Skeletal muscle tissue (tissue), 4 donors: Measurements from ENCODE around the gene ARRDC2. TPM values are rescaled to one million over a fixed set of nuclear protein-coding genes. Genes with fewer than 3 reads are reported as not detected.
A peak's percentile ranks its signal among the peaks of the same experiment; 100 is the strongest.

Source experiments
- H3K27ac ChIP-seq: one replicate; pipeline ENCODE4 v1.7.0; 2013; ENCODE audit warnings: mild to moderate bottlenecking, low read depth, low read length, inconsistent platforms
- H3K27me3 ChIP-seq, 3 donors: one replicate each; pipeline ENCODE4 v1.7.0; 2013; ENCODE audit warnings: low read length in 3 of 3; ENCODE audit not compliant: control insufficient read depth in 3 of 3, insufficient read depth in 3 of 3
- H3K36me3 ChIP-seq, 3 donors: one replicate each; pipeline ENCODE4 v1.7.0; 2013; ENCODE audit warnings: low read length in 3 of 3; ENCODE audit not compliant: control insufficient read depth in 3 of 3, insufficient read depth in 3 of 3
- H3K4me1 ChIP-seq, 3 donors: one replicate each; pipeline ENCODE4 v1.7.0; 2013; ENCODE audit warnings: low read length in 3 of 3, mild to moderate bottlenecking in 3 of 3; ENCODE audit not compliant: control insufficient read depth in 3 of 3, insufficient read depth in 3 of 3
- H3K4me3 ChIP-seq, 3 donors: one replicate each; pipeline ENCODE4 v1.7.0; 2013; ENCODE audit warnings: low read length in 3 of 3
- H3K9ac ChIP-seq, 3 donors: one replicate each; pipeline ENCODE4 v1.7.0; 2013; ENCODE audit warnings: low read length in 3 of 3, mild to moderate bottlenecking in 3 of 3, moderate library complexity in 2 of 3, low read depth in 1 of 3
- H3K9me3 ChIP-seq, 3 donors: one replicate each; pipeline ENCODE4 v1.7.0; 2013; ENCODE audit warnings: low read length in 3 of 3; ENCODE audit not compliant: control insufficient read depth in 3 of 3
- total RNA-seq: library from RNA; depleted of rRNA; stranded (reverse); fragments of >200 nt; gene quantifications from one replicate; pipeline ENCODE4 v1.2.3, GENCODE V29; 2014
- donor health status: Osteomylitis.

ARRDC2 gene
- 5.7 TPM for total RNA-seq

- H3K4me3 ChIP-seq: peak within 1 kb of the TSS; percentile 93 to 99 (median 95)
- peaks cover 29 to 40% (median 30%) of the 10 kb centered on the region in 3 donors for H3K36me3 ChIP-seq
- no peaks in the 10 kb centered on the region for H3K9me3 ChIP-seq
- H3K4me1 ChIP-seq: peaks cover 32 to 58% (median 50%) of the 10 kb centered on the region in 3 donors
- peak within 1 kb of the TSS; percentile 92 for H3K27ac ChIP-seq
- no peaks in the 10 kb centered on the region for H3K27me3 ChIP-seq
- H3K9ac ChIP-seq: peak within 1 kb of the TSS; percentile 89 to 98 (median 94)
Measured at GRCh38 chr19:18007917-18008673, at the start of gene ARRDC2. ARRDC2 (plus strand) TSS chr19:18008170; CDS start chr19:18008311, 141 bp downstream.

- H3K9ac ChIP-seq: no peak overlapping the region
- no peak overlapping the region for H3K27ac ChIP-seq
- H3K9me3 ChIP-seq: no peaks in the 10 kb centered on the region
- peaks cover 28 to 55% (median 52%) of the 10 kb centered on the region in 3 donors for H3K27me3 ChIP-seq
- peaks cover 0 to 2% (median 0%) of the 10 kb centered on the region in 3 donors for H3K4me1 ChIP-seq
- H3K36me3 ChIP-seq: no peaks in the 10 kb centered on the region
- no peak overlapping the region for H3K4me3 ChIP-seq
Measured at GRCh38 chr19:17963936-17964691, 43.9 kb upstream of the ARRDC2 start.

- Histone ChIP-seq H3K36me3 (no peaks in the 10 kb centered on the region), H3K4me3 (no peak overlapping the region), H3K9ac (no peak overlapping the region), H3K4me1 (peaks cover 0 to 2% (median 0%) of the 10 kb centered on the region in 3 donors), H3K27me3 (peaks cover 28 to 57% (median 53%) of the 10 kb centered on the region in 3 donors), H3K9me3 (no peaks in the 10 kb centered on the region), H3K27ac (no peak overlapping the region)
Measured at GRCh38 chr19:17965370-17966128, 42.4 kb upstream of the ARRDC2 start.

- H3K4me1 ChIP-seq: peaks cover 0 to 2% (median 0%) of the 10 kb centered on the region in 3 donors
- no peak overlapping the region for H3K27ac ChIP-seq
- H3K9ac ChIP-seq: no peak overlapping the region
- H3K27me3 ChIP-seq: peaks cover 28 to 55% (median 53%) of the 10 kb centered on the region in 3 donors
- no peak overlapping the region for H3K4me3 ChIP-seq
- H3K36me3 ChIP-seq: no peaks in the 10 kb centered on the region
- no peaks in the 10 kb centered on the region for H3K9me3 ChIP-seq
Measured at GRCh38 chr19:17966129-17966483, 41.9 kb upstream of the ARRDC2 start.

GRCh38 chr19:17966550-17967256 is 41.3 kb upstream of the ARRDC2 start, which contains the start of gene KCNN1:
KCNN1 (plus strand) TSS chr19:17967107; CDS start chr19:17973889, 6,782 bp downstream.
- H3K9me3 ChIP-seq: no peaks in the 10 kb centered on the region
- H3K36me3 ChIP-seq: no peaks in the 10 kb centered on the region
- H3K4me3 ChIP-seq: no peak within 1 kb of the TSS
- H3K9ac ChIP-seq: no peak within 1 kb of the TSS
- peaks cover 28 to 53% (median 53%) of the 10 kb centered on the region in 3 donors for H3K27me3 ChIP-seq
- H3K27ac ChIP-seq: no peak within 1 kb of the TSS
- peaks cover 0 to 2% (median 0%) of the 10 kb centered on the region in 3 donors for H3K4me1 ChIP-seq

- peaks cover 28 to 46% (median 46%) of the 10 kb centered on the region in 3 donors for H3K27me3 ChIP-seq
- no peak overlapping the region for H3K4me3 ChIP-seq
- H3K36me3 ChIP-seq: no peaks in the 10 kb centered on the region
- peaks cover 0 to 2% (median 0%) of the 10 kb centered on the region in 3 donors for H3K4me1 ChIP-seq
- no peaks in the 10 kb centered on the region for H3K9me3 ChIP-seq
- no peak overlapping the region for H3K27ac ChIP-seq
- no peak overlapping the region for H3K9ac ChIP-seq
Measured at GRCh38 chr19:17967257-17968051, 40.5 kb upstream of the ARRDC2 start.

- H3K27me3 ChIP-seq: peaks cover 32 to 45% (median 44%) of the 10 kb centered on the region in 3 donors
- no peaks in the 10 kb centered on the region for H3K36me3 ChIP-seq
- H3K27ac ChIP-seq: no peak overlapping the region
- H3K4me3 ChIP-seq: no peak overlapping the region
- no peak overlapping the region for H3K9ac ChIP-seq
- H3K9me3 ChIP-seq: no peaks in the 10 kb centered on the region
- peaks cover 0 to 2% (median 0%) of the 10 kb centered on the region in 3 donors for H3K4me1 ChIP-seq
Measured at GRCh38 chr19:17968362-17968761, 39.6 kb upstream of the ARRDC2 start.

GRCh38 chr19:17969096-17969792 is 38.7 kb upstream of the ARRDC2 start:
- Histone ChIP-seq H3K4me1 (peaks cover 0 to 2% (median 0%) of the 10 kb centered on the region in 3 donors), H3K9ac (no peak overlapping the region), H3K27ac (no peak overlapping the region), H3K27me3 (peaks cover 30 to 38% (median 38%) of the 10 kb centered on the region in 3 donors), H3K36me3 (no peaks in the 10 kb centered on the region), H3K4me3 (no peak overlapping the region), H3K9me3 (no peaks in the 10 kb centered on the region)
